NCI-H1417 treated with DMSO at 0.1 percent for 48 hours (cell line): ENCODE data around the gene IBSP.
A peak's percentile ranks its signal among the peaks of the same experiment; 100 is the strongest.

Experiments
- DNase-seq: peaks from one replicate; lab custom pipeline; 2025; lab: John Stamatoyannopoulos, UW

IBSP gene

GRCh38 chr4:87838890-87839591, 39.7 kb downstream of the IBSP start:
- no peak for DNase-seq

- DNase-seq, result no peak
These were observed 40.2 kb downstream of the IBSP start for GRCh38 chr4:87839592-87839946.

- DNase-seq, result no peak
These were observed 40.8 kb downstream of the IBSP start for GRCh38 chr4:87840149-87840548.

- DNase-seq, result no peak
These were observed 44.6 kb downstream of the IBSP start for GRCh38 chr4:87843936-87844335.

GRCh38 chr4:87844452-87844851, 45.1 kb downstream of the IBSP start:
- DNase-seq, result no peak

GRCh38 chr4:87846226-87846625, 46.9 kb downstream of the IBSP start:
- DNase-seq, result no peak

GRCh38 chr4:87848622-87849351, 49.4 kb downstream of the IBSP start:
- no peak for DNase-seq

- DNase-seq, result no peak
These were observed 50.3 kb downstream of the IBSP start for GRCh38 chr4:87849612-87850011.

GRCh38 chr4:87851332-87851731, 52.0 kb downstream of the IBSP start:
- no peak for DNase-seq

GRCh38 chr4:87851953-87852352, 52.6 kb downstream of the IBSP start:
- DNase-seq, result no peak

- DNase-seq, result peak; percentile 17
These were observed 53.8 kb downstream of the IBSP start for GRCh38 chr4:87853108-87853507.

GRCh38 chr4:87853891-87854290, 54.5 kb downstream of the IBSP start:
- no peak for DNase-seq

- no peak for DNase-seq
These were observed 56.2 kb downstream of the IBSP start for GRCh38 chr4:87855559-87855958.

GRCh38 chr4:87856816-87857215, 57.5 kb downstream of the IBSP start:
- no peak for DNase-seq

- DNase-seq, result no peak
These were observed 58.4 kb downstream of the IBSP start for GRCh38 chr4:87857789-87858188.
